Ureter (tissue), 1 donor: ENCODE measurements around the gene ALPL. TPM values are rescaled to one million over a fixed set of nuclear protein-coding genes. Genes with fewer than 3 reads are reported as not detected.
"Not testable (repeated sequence)": the region's sequence is repeated elsewhere in the genome, so short reads cannot be mapped to it uniquely, and the experiment has no call there.

Experiments
- DNase-seq: peaks from one replicate; pipeline ENCODE4 v3.0.0-alpha.2; 2020; ENCODE audit warnings: low spot score
- total RNA-seq: library from RNA; stranded (reverse); gene quantifications from one replicate; pipeline ENCODE4 v1.2.4, GENCODE V29; 2023
- donor health status: DM: yes; HTN: yes; CAD: no.

ALPL gene
- total RNA-seq, 1 donor from 2014 or later: 12.9 TPM

DNA sequence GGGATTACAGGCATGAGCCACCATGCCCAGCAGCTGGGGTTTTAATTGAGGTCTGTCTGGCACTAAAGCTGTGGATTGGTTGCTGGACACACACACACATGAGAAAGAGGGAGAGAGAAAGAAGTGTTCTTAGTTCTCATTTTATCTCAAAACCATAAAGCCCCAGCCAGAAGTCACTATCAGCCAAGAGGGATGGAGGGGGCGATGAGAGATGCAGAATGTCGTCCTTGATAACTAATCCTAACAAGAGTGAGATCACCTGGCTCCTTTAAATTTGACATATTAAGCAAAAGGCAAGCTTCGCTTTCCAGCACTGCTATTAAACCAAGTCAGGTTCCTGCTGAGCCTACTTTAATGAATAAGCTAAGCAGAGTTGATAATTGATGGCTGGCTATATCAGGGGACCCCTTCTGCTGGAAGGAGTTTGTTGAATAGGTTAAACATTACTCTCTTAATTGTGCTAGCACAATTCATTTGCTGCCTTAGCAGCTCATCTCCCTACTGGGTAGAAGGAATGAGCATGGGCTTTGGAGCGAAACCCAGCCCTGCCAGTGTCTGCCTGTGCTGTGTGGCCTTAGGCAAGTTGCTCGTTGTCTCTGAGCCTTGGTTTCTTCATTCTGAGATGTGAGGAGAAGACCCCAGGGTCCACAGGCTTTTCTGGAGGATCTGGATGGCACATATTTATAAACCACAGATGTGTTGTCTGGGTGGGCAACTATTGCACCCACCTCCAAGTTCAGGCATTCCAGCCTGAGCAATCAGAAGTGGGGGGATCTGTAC, 50.8 kb downstream of the ALPL start:
- no peak for DNase-seq

DNA sequence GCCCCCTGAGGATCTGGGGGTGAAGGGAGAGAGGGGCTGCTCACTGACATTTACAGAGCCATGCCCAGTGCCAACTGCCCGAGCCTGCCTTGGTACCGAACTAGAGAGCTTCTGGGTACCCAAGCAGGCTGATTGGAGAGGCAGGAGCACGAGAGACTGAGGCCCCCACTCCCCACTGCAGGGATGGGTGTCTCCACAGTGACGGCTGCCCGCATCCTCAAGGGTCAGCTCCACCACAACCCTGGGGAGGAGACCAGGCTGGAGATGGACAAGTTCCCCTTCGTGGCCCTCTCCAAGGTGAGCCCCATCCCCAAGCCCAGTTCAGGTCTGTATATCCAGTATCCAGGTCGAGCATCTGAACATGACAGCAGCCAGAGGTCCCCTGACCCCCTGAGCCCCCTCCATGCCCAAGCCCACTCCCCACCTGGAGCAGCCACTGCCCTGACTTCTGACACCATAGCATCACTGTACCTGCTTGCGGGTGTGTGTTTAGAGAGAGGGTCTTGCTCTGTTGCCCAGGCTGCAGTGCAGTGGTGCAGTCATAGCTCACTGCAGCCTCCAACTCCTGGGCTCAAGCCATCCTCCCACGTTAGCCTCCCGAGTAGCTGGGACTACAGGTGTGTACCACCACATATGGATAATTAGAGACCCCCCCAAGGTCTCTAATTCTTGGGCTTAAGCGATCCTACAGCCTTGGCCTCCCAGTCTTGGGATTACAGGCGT, 51.9 kb downstream of the ALPL start:
- DNase-seq: no peak

DNA sequence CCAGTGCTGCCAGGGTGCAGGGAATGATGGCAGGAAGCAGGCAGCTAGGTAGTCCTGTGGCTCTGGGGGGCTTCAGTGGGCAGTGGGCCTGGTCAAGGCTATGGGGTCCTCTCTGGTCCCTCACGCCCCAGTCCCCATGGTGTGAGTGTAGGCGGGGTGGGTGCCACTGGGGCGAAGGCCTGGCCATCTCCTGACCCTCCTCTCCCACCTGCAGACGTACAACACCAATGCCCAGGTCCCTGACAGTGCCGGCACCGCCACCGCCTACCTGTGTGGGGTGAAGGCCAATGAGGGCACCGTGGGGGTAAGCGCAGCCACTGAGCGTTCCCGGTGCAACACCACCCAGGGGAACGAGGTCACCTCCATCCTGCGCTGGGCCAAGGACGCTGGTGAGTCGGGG, 53.7 kb downstream of the ALPL start:
- no peak for DNase-seq

DNA sequence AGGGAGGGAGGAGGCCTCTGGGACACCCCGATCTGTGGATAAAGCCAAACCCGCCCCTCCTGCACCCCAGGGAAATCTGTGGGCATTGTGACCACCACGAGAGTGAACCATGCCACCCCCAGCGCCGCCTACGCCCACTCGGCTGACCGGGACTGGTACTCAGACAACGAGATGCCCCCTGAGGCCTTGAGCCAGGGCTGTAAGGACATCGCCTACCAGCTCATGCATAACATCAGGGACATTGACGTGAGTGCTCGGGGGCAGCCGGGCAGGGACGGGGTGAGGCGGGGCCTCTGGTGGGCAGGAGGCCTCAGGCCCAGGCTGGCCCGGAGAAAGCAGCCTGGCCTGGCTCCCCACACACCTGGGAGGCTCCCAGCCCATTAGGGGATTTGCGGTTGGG, 54.7 kb downstream of the ALPL start:
- no peak for DNase-seq

DNA sequence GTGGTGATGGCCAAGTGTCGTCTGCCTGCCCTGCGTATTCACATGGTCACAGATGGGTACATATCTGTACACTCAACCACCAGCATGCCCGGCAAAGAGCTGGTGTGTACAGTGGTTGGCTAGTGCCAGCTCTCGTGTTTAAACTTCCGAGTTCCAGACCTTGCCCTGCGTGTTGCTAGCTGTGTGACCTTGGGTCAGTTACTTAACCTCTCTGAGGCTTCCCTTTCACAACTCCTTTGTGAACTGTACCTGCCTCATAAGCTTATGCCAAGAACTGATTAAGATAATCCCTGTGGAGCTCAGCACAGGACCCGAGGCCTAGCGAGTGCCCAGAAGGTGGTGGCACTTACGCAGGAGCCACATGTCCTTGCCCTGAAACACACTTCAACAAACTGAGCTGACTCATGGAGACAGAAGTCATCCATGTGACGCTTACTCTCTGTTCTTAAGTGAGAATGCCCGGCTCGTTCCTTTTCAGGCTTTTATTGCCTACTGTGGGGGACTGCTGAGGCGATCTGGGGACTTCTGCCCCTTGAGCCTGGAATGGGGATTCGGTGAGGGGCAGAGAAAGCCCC, 55.4 kb downstream of the ALPL start:
- DNase-seq: no peak

DNA sequence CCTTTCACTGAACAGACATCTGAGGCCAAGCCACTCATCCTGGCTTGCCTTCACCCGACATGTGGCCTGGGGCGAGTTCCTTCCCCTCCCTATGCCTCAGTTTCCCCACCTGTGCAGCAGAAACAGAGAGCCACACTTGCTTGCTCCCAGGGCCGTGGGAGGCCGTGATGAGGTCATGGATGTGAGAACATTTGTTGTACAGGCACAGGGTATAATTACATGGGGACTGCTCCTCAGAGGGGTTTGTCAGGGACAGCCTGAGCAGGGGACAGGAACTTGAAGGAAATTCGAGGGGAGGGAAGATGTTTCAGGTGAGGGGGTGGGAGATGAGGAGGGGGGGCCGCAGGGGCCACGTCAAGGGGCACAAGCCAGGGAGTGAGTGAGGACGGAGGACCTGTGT, 56.1 kb downstream of the ALPL start:
- no peak for DNase-seq

DNA sequence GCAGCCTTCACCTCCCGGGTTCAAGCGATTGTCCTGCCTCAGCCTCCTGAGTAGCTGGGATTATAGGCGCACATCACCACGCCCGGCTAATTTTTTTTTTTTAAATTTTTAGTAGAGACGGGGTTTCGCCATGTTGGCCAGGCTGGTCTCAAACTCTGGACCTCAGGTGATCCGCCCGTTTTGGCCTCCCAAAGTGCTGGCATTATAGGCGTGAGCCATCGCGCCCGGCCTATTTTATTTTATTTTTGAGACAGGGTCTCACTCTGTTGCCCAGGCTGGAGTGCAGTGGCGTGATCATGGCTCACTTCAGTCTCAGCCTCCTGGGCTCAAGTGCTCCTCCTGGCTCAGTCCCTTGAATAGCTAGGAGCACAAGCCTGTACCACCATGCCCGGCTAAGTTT, 57.1 kb downstream of the ALPL start:
- DNase-seq: not testable (repeated sequence)

DNA sequence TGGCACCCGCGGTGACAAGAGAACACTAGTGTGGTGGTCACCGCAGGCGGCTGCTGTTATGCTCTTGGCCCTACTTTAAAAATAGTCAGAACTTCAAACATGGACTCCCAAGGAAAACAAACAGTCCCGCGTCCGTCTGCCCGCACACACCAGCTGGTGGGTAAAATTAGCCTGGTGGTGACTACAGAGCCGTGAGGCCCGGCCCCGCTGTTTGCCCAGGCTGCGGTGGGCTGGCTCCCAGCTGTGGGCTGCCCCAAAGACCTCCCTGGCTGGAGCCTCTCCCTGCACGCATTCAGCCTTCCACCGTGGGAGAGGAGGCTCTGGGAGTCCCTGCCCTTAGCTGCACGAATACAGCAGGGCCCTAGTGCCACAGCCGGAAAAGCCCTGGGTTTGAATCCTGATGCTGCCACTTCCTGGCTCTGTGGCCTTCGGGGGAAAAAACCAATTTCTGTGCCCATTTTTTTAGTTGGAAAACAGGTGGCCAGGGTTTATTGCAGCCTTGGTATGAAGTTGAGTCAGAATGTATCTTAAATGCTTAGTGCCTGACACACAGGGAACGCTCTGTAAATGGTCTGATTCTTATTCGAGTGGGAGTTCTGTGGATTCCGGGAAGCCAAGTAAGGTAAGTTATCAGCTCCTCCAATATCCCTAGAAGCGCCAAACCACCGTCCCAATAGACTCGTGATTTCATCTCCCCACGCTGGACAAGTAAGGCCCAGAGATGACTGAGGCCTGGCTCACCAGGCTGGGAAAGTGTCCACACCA, 58.2 kb downstream of the ALPL start:
- DNase-seq: no peak

DNA sequence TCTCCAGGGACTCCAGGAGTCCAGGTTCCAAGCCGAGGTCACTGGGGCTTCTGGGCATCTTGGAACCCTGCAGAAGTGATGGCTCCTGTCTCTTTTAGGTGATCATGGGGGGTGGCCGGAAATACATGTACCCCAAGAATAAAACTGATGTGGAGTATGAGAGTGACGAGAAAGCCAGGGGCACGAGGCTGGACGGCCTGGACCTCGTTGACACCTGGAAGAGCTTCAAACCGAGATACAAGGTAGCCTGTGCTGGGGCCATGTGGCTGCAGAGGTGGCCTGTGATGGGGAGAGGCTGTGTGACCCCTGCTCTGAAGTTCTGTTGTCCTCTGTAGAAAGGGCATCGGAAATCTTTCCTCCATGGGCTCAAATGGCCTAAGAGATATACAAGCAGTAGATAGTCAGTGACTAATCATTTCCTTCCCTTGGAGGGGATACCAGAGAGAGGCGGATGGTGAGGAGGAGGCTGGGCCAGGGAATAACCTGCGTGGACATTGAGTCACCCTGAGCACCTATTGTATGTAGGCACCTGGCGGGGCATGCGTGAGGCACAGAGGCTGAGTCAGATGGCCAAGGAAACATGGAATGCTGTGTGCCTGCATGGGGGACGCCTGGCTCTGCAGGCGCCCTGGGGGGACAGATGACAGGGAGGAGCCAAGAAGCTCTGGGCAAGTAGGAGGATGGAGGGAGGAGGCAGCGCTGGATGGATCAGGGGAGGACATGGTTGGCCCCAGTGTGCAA, 59.0 kb downstream of the ALPL start:
- DNase-seq: no peak

DNA sequence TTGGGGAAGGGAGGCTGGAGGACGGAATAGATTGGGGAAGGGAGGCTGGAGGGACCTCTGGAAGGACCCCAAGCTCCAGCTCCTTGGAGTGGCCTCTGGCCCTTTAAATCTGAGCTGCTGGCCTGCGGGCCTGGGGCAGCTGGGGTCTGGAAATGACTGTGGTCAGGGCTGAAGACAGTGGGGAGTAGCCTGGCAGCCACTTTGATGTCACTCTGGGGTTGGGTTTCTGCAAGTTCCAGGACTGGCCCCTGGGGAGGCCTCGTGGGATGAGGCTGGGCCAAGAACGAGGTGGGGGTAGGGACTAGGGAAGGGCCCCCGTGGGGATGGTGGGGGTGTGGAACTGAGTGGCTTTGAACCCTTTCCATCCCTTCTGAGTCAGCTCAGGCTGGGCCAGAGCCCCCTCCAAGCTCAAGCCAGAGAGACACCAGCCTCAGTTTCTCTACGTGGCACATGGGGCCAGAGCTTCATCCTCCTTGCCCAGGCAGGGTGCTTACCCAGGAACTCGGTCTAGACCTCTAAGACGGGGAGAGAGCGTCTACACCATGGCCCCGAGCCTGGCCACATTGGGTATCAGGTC, 59.7 kb downstream of the ALPL start:
- no peak for DNase-seq

DNA sequence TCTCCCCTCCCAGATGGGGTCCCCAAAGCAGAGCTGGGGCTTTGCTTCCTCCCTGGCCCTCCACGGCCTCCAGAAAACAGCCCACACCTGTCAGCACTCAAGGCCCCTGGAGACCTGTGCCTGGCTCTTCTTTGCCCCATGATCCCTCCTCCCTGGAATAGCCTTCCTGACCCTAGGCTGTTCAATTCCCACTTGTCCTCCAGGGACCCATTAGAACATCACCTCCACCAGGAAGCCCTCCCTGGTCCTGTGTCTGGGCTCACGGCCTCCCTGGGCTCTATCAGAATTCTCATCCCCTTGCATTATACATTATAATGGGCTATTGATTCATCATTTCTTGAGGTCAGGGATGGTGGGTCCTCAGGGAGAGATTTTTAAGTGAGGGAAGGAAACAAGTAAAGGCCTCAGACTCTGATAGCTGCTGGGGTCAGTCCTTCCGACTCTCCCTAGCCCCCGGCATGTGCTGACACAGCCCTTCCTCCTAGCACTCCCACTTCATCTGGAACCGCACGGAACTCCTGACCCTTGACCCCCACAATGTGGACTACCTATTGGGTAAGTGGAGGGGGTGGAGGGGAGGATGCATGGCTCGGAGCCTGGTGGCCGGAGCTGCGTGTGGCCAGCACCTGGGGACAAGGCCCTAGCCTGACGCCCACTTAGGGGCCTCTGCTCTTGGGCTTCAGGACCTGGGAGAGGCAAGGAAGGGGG, 60.8 kb downstream of the ALPL start:
- no peak for DNase-seq

DNA sequence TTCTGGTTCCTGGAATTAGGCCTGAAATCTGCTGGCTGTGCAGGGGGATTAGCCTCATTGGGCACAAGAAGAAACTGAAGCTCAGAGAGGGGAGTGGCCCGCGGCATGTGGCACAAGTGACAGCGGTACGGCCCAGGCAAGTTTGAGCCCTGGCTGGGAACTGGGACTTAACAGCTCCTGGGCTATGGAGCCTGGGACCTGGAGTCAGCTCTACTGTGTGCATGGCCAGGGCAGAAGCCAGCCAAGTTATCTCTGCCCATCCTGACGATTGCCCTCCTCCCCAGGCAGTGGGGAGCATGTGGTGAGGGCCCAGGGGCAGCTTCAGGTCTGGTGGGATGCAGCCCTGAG, 61.3 kb downstream of the ALPL start:
- no peak for DNase-seq

DNA sequence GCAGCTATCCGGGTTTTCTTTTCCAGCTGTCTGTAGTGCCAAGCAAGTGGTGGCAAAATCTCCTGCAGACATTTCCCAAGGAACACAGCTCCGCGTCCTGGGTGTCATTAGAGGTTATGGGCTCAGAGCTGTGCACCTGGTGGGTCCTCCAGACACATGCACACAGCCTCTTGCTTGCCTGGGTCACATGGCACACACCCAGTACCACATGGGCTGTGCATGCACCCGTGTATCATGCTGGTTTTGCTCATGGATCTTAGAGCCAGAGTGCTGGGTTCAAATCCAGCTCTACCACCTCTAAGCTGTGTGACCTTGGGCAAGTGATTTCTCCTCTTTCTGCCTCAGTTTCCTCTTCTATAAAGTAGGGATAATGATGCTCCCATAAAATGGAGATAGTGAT, 61.7 kb downstream of the ALPL start:
- DNase-seq: no peak

DNA sequence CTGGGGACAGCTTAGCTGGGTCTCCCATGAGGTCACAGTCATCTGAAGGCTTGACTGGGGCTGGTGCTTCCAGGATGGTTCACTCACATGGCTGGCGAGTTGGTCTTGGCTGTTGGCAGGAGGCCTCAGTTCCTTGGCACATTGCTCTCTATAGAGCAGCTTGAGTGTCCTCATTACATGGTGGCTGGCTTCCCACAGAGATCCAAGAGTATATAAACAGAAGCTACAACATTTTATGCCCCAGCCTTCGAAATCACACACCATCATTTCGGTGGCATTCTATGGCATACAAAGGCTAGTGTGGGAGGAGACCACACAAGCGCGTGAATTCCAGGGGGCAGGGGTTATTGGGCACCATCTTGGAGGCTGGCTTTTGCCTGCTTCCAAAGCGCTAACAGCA, 63.0 kb downstream of the ALPL start:
- DNase-seq: no peak

DNA sequence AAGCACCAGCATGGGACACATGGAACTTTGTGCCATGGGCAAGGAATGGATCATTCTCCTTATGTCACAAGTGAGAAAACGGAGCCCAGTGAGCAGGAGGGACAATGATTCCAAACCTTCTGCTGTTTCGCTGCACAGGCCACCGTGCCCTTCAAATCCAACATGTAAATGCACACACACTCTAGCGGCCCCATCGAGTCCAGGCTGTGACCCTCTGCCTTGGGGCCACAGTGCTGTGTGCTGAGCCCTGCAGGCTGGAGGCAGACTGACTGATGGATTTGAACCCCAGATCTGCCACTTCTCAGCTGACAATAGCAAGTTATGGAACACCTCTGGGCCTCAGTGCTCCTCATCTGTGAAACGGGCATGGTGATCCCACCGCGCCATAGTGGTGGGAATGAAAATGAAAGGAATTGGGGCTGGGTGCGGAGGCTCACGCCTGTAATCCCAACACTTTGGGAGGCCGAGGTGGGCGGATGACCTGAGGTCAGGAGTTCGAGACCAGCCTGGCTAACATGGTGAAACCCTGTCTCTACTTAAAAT, 63.6 kb downstream of the ALPL start:
- DNase-seq: no peak

DNA sequence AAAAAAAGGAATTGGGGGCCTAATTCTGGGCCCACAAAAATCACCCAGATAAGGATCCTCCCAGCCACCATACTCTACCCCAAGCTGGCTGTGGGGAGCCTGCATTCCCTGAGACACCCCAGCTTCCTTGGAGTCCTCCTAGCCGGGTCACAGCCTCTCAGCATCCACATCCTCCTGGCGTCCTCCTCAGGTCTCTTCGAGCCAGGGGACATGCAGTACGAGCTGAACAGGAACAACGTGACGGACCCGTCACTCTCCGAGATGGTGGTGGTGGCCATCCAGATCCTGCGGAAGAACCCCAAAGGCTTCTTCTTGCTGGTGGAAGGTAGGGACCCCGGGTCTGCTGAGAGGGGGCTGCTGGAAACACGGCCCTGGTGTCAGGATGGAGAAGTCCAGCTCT, 64.3 kb downstream of the ALPL start:
- DNase-seq: no peak

DNA sequence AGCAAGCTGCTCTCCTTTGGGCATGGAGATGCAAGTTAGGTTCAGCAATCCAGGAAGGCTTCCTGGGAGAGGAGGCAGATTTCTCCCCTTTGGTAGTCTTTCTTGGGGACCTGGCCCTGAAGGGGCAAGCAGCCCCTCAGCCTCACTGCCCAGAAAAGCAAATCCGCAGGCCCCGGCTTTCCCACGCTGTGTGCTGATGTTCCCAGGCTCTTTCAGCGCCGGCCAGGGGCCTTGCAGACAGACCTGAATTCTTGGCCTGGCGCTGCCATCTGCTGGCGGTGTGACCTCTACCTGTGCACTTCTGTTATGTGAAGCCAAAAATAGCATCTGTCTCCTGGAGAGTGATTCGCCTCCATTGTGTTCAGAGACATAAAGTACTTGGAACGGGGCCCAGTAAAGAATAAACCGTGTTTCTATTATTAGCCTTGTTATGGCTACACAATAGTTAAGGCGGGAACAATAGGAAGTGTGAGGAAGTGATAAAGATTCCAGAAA, 64.8 kb downstream of the ALPL start:
- peak; percentile 67 for DNase-seq

DNA sequence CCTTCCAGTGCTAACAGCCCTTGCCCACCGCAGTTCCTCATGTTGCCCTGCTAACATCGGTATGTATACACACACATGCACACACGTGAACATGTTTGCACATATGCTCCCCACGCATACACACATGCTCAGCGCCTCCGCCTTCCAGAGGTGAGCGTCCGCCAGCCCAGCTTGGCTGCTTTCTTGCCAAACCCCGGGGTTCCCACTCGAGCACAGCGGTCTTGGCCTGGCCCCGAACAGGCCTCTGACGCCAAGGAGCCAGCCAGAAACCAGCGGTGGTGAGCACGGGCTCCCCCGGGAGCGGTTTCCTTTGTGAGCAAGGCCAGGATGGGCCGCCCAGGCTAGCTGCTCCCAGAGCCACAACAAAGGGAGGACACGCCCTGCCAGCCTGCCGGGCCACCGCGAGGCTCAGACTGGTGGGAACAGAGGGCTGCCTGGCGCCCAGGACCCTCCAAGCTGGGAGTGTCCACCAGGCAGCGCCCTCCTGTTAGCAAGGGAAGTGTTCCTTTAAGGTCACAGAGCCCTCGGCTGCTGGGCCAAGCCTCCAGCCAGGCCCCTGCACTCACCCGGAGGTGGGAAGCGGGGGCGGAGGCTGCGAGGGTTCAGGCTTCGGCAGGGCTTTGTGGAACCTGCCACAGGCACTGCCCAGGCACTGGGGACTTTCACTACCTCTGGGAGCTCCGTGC, 65.4 kb downstream of the ALPL start:
- no peak for DNase-seq

DNA sequence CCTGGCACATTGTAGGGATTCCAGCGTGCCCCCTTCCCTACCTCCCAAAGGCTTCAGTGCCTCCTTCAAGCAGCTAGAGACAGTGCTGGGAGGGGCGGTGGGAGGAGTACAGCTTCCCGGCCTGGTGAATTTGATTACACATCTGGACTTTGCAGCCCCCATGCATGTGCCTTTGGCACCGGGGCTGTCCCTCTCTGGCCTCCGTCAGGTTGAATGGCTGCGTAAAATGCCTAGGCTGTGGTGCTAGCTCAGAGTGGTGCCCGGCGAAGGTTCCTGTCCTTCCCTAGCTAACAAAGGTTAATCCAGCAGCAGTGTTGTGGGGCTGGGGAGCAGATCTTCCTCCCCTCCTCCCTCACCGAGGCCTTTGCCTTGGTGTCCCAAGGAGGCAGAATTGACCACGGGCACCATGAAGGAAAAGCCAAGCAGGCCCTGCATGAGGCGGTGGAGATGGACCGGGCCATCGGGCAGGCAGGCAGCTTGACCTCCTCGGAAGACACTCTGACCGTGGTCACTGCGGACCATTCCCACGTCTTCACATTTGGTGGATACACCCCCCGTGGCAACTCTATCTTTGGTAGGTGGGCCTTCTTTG, 66.2 kb downstream of the ALPL start:
- no peak for DNase-seq
